K562 treated with DMSO at 1 percent for 48 hours (cell line): ENCODE measurements around the gene SYTL2. TPM values are rescaled to one million over a fixed set of nuclear protein-coding genes. Genes with fewer than 3 reads are reported as not detected.

Experiments
- total RNA-seq: library from RNA; unstranded; fragments of 300-600 nt; gene quantifications from 2 replicates; pipeline ENCODE4 v1.2.3, GENCODE V29; 2022; ENCODE audit warnings: low replicate concordance; ENCODE audit errors: extremely low read depth

SYTL2 gene, protein sequence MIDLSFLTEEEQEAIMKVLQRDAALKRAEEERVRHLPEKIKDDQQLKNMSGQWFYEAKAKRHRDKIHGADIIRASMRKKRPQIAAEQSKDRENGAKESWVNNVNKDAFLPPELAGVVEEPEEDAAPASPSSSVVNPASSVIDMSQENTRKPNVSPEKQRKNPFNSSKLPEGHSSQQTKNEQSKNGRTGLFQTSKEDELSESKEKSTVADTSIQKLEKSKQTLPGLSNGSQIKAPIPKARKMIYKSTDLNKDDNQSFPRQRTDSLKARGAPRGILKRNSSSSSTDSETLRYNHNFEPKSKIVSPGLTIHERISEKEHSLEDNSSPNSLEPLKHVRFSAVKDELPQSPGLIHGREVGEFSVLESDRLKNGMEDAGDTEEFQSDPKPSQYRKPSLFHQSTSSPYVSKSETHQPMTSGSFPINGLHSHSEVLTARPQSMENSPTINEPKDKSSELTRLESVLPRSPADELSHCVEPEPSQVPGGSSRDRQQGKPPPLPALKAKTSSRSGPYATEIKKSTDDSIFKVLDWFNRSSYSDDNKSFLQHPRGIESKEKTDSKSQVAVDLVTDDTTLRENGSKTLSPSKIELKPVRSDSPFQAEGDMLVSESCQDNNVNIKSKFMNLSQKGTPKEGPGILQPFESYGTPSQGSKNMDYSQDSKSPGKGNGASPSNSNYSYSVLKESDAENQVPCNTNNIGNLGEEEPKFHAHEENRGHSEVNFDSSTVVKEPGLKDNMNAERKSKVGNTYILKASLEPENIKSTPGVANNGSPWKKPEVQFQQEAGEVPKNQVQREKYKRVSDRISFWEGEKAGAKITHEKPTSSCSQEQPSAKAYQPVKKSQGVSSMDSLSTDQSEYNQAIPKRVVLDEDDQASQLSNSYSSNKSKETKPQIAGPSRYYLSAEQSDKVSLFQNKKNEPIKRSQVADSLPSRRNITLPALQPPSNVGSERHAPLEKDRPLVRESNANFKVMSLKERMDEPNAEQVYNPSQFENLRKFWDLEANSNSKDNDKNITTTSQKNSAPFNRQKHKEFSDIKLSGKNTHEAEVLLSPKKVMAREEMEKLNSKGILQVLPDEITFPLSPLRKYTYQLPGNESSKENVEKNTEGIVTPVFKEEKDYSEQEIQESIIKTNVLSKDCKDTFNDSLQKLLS (N-terminal part only)
- not detected in 2 replicates for total RNA-seq

DNA sequence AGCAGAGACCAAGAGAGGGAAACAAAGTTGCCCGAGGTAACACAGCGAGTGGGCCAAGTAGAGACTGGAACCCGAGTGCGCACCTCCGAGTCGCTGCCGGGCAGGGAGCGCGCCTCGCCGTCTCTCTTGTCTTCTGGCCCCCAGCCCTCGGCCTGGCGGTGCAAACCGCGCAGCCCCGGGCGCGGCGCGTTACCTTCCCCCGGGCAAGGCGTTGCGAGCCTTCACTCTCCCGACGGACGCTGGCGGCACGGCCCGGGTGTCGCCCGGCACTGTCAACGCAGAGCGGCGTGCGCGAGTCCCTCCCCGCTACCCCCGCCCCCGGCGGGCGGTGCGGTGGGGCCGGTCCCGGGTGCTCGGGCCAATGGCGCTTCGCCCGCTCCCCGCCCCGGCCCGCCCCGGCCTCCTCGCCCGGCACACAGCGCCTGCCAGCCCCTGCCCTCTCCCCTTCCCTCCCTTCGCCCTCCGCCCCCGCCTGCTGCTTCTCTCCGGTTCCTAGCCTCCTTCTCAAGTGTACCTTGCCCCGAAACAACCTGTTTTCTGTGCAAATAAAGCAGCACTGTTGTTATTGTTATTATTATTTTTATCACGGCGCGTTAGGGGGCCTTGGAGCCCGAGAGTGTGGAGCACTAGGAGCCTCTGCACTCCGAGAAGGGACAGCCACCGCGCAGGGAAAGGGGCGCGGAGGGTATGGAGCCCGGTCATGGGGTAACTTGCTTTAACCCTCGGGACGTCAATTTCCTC lies at the start of gene SYTL2:
SYTL2 (minus strand) TSS at position 271 of the 741 bp plus-strand sequence. CDS start 53,416 bp downstream, outside the sequence.

DNA sequence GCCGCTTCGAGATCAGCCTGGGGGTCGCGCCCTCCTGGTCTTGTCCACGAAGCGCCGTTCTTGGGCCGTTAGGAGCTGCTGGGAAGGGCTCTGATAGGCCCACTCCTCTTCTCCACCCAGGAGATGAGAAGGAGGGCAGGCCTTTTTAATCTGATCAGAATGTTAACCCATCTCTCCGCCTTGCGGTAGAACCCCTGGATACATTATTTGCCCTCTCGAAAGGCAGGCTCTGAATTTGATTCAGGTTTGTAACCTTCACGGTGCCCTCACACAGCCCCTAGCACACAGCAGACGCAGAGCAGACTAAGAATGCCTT lies 44.4 kb upstream of the SYTL2 start, which contains the start of gene CCDC83:
CCDC83 (plus strand) TSS at position 43 of the 316 bp plus-strand sequence. CDS start 9,741 bp downstream, outside the sequence.

DNA sequence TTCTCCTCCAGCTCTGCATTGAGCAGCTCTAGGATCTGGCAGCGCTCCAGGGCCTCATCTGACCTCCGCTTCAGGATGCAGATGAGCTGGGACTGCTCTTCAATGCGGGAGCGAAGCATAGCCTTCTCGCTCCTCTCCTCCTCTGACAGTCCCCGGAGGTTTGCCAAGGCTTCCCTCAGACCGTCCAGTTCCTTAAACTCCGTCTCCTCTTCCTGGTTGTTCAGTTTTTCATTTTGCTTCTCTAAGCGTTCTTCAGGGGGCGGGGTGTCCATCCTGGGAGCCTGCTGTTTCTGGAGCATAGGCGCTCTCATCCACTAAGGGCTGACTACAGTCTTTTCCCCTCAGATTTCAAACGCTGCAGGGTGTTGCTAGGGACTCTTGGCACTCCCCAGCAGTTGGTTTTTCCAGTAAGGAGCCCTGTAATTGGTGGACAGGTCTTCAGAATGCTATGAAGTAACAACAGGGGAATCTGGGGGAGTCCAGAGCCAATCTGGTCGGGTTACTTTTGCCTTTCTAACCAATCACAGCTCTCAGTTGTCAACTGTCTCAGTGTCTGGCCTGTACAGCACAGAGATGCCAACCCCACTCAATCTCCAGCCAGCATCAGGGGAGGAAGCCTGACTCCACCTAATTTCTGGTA lies 125.0 kb downstream of the SYTL2 start, which contains the start of gene CCDC89:
CCDC89 (minus strand) TSS at position 376 of the 640 bp plus-strand sequence; CDS start at position 311, 65 bp downstream.

DNA sequence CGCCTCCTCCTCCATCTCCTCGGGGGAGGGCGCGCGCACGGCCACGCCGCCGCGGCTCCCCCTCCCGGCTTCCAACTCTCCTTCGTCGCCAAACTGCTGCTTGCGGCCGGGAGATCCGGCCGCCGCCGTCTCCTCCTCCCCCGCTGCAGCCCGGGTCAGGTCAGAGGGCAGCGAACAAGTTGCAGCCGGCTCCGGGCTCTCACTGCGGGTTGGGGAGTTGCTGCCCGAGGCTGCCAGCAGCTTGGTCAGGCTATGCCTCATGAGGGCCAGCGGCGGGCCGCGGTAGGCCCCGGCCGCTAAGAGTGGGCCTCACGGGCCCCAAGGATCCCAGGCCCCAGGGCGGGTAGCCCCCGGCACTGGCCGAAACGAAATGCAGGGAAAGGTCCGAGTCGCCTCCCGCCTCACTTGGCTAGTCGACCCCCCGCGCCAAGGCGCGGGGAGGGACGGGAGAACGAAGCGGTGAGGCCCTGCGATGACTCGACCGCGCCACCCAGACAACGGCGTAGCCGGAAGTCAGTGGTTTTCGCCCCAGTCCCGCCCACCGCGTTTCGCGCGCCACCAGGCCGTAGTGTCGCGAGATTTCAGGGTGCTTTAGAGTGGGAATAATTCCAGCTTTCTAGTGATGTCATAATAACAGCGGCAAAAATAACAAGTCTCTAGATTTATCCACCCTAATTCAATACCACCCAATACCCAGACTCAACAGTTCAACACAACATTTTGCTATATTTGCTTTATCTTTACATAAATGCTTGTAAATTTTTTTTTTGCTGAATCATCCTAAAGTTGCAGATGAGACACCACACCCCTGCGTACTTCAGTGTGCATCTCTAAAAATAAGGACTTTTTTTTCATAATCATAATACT lies 146.1 kb downstream of the SYTL2 start, which contains the start of gene CREBZF:
CREBZF (minus strand) TSS at position 515 of the 867 bp plus-strand sequence; CDS start at position 261, 254 bp downstream.

DNA sequence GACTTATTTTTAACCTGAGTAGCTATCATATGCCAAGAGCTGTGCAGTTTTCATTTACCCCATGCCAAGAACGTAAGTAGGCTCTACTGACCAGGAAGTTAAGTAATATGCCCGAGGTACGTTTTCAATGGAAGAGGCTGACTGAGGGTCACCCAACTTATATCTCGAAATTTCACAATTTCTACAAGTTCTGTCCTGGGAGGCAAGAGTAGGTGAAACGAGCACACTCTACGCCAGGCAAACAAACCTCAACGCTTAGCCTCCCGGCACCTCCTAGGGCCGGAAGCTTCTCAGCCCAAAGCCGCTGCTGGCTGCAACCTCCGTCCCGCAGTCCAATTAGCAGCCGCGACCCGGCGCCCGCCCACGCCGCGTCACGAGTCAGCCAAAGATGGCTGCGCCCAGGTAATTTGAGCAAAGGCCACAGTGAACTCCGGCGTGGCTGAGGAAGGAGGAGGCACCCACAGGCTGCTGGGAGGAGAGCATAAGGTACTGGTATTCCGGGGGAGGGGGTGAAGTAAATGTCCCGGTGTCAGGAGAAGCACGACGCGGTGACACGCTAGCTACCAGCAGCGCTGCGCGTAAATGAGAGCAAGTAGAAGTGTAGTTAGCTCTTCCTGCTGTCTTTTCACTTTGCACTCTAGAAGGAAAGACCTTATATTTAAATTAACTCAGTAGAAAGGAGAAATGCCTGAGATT lies 163.2 kb downstream of the SYTL2 start, which contains the start of gene TMEM126A:
TMEM126A (plus strand) TSS at position 364 of the 696 bp plus-strand sequence. CDS start 2,289 bp downstream, outside the sequence.

Other genes starting within 250 kb of the SYTL2 start
- not detected in 2 replicates for gene DLG2, start 183.8 kb downstream of the SYTL2 start, total RNA-seq
- gene TMEM126B, start 182.5 kb downstream of the SYTL2 start, total RNA-seq, result not detected in 2 replicates
- not detected in 2 replicates for gene TMEM126A, start 163.2 kb downstream of the SYTL2 start, total RNA-seq
- gene CREBZF, start 146.0 kb downstream of the SYTL2 start, total RNA-seq, result not detected in 2 replicates
- gene CCDC89, start 124.9 kb downstream of the SYTL2 start, total RNA-seq, result not detected in 2 replicates
- gene CCDC83, start 44.2 kb upstream of the SYTL2 start, total RNA-seq, result not detected in 2 replicates